Thoracic aorta (tissue), 2 donors: Measurements from ENCODE around the gene CISTR. TPM values are rescaled to one million over a fixed set of nuclear protein-coding genes. Genes with fewer than 3 reads are reported as not detected.

Experiments used
- ATAC-seq: fragments of 150-250 bp; one replicate; pipeline ENCODE4 v1.8.0; 2017; ENCODE audit warnings: low read depth; ENCODE audit not compliant: insufficient number of reproducible peaks, low FRiP score
- DNase-seq: peaks from one replicate; pipeline ENCODE4 v3.0.0-alpha.2; 2020; ENCODE audit warnings: low spot score
- H3K27ac ChIP-seq, 2 donors: fragments of 200-600 bp; sonication (generic); 1 replicate in 1 of 2; 2 replicates in 1 of 2; pipeline ENCODE4 v1.5.1; 2016; ENCODE audit warnings: mild to moderate bottlenecking in 2 of 2, moderate library complexity in 2 of 2
- H3K27me3 ChIP-seq: fragments of 200-600 bp; sonication (generic); replicated peaks from 2 replicates; pipeline ENCODE4 v1.6.0; 2016; ENCODE audit warnings: mild to moderate bottlenecking; ENCODE audit not compliant: insufficient read depth
- H3K36me3 ChIP-seq: fragments of 200-600 bp; sonication (generic); one replicate; pipeline ENCODE4 v1.5.1; 2016
- H3K4me1 ChIP-seq, 2 donors: fragments of 200-600 bp; sonication (generic); 1 replicate in 1 of 2; 2 replicates in 1 of 2; pipeline versions ENCODE4 v1.5.1 to v1.6.0; 2016; ENCODE audit warnings: low read depth in 2 of 2, mild to moderate bottlenecking in 1 of 2; ENCODE audit not compliant: control insufficient read depth in 1 of 2
- H3K4me3 ChIP-seq: fragments of 200-600 bp; sonication (generic); 2 replicates; pipeline ENCODE4 v1.5.1; 2016; ENCODE audit warnings: mild to moderate bottlenecking
- H3K9me3 ChIP-seq: fragments of 200-600 bp; sonication (generic); 2 replicates; pipeline ENCODE4 v1.5.1; 2016
- total RNA-seq, 2 donors: library from RNA; depleted of rRNA; stranded (reverse); fragments of >200 nt; gene quantifications; one replicate each; pipeline versions ENCODE4 v1.1.0 to v1.2.3, GENCODE V29; 2016
- TF ChIP-seq, protein P1 (sequence below): fragments of 200-600 bp; sonication (generic); IDR thresholded peaks from one replicate; pipeline ENCODE4 v1.5.1; 2019; ENCODE audit warnings: antibody characterized with exemption

The CISTR gene
- total RNA-seq, 2 donors from 2014 or later = not detected

- DNase-seq = peak; percentile 98
- H3K36me3 ChIP-seq = peaks cover 18% of the 10 kb centered on the region
- H3K9me3 ChIP-seq = no peaks in the 10 kb centered on the region
- no peaks in the 10 kb centered on the region for H3K27me3 ChIP-seq
- peak within 1 kb of the TSS; percentile 62 to 80 for H3K27ac ChIP-seq
- ATAC-seq = peak; percentile 99
- peaks cover 11 to 41% of the 10 kb centered on the region in 2 donors for H3K4me1 ChIP-seq
- H3K4me3 ChIP-seq = peak within 1 kb of the TSS; percentile 83
- TF ChIP-seq, protein P1, sequence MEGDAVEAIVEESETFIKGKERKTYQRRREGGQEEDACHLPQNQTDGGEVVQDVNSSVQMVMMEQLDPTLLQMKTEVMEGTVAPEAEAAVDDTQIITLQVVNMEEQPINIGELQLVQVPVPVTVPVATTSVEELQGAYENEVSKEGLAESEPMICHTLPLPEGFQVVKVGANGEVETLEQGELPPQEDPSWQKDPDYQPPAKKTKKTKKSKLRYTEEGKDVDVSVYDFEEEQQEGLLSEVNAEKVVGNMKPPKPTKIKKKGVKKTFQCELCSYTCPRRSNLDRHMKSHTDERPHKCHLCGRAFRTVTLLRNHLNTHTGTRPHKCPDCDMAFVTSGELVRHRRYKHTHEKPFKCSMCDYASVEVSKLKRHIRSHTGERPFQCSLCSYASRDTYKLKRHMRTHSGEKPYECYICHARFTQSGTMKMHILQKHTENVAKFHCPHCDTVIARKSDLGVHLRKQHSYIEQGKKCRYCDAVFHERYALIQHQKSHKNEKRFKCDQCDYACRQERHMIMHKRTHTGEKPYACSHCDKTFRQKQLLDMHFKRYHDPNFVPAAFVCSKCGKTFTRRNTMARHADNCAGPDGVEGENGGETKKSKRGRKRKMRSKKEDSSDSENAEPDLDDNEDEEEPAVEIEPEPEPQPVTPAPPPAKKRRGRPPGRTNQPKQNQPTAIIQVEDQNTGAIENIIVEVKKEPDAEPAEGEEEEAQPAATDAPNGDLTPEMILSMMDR = no peak
These were observed 24.3 kb downstream of the CISTR start, which contains the start of gene CALCOCO1 for GRCh38 chr12:53727310-53728041. Gene CALCOCO1, minus strand, starts transcription at chr12:53727452. Its CDS starts 2,210 bp downstream, at chr12:53725242.

DNA sequence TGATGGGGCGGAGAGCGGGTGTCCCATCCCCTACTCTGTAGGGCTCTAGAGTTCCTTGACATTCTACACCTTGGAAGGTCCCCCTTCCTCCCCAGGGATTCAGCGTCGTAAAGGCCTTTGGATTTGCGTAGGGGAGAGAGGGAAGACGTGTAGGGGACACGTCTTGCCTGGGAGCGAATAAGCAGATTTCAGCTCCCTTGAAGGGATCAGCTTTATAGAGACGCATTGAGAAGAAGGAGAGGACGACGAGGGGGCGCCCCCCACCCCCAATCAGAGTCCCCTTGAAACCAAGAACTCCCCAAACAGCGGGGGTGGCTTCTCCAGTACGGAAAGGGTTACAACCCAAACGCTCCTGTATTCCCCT is 24.9 kb downstream of the CISTR start:
- Histone ChIP-seq H3K4me1 (peaks cover 11 to 41% of the 10 kb centered on the region in 2 donors), H3K4me3 (peak overlapping the region; percentile 83), H3K27me3 (no peaks in the 10 kb centered on the region), H3K9me3 (no peaks in the 10 kb centered on the region), H3K36me3 (peaks cover 22% of the 10 kb centered on the region), H3K27ac (peak overlapping the region; percentile 62 to 67)
- DNase-seq = no peak
- TF ChIP-seq, protein P1 = no peak
- no peak for ATAC-seq

GRCh38 chr12:53726341-53726740 is 25.4 kb downstream of the CISTR start:
- peak overlapping the region; percentile 83 for H3K4me3 ChIP-seq
- H3K9me3 ChIP-seq = no peaks in the 10 kb centered on the region
- H3K27me3 ChIP-seq = no peaks in the 10 kb centered on the region
- peaks cover 28% of the 10 kb centered on the region for H3K36me3 ChIP-seq
- no peak for DNase-seq
- TF ChIP-seq, protein P1 = no peak
- H3K4me1 ChIP-seq = peaks cover 11 to 35% of the 10 kb centered on the region in 2 donors
- H3K27ac ChIP-seq = peak overlapping the region in 1 of 2 donors; percentile 67
- ATAC-seq = no peak

DNA sequence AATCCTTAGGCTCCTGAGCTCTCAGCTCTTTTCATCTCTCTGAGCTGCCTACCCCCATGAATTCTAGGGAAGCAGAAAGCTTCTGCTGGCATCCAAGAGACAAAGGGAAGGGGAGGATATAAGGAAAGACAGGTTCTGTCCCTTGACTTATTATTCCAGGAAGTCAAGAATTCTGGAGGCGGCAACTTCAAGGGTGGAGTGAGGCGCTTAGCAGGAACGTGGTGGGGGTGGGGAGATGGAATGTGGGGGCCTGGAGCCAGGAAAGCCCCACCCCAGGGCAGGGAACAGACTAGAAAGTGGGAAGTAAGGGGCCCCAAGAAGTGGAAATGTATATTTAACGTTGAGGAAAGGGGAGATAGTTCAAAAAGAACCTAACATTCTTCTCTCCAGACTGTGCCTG is 26.0 kb downstream of the CISTR start:
- Histone ChIP-seq H3K36me3 (peaks cover 32% of the 10 kb centered on the region), H3K4me3 (peak overlapping the region; percentile 83), H3K27ac (peak overlapping the region in 1 of 2 donors; percentile 39), H3K27me3 (no peaks in the 10 kb centered on the region), H3K9me3 (no peaks in the 10 kb centered on the region), H3K4me1 (peaks cover 11 to 35% of the 10 kb centered on the region in 2 donors)
- TF ChIP-seq, protein P1 = no peak
- ATAC-seq = no peak
- no peak for DNase-seq

GRCh38 chr12:53722450-53723041 is 29.2 kb downstream of the CISTR start:
- Histone ChIP-seq H3K4me3 (no peak overlapping the region), H3K27me3 (no peaks in the 10 kb centered on the region), H3K9me3 (no peaks in the 10 kb centered on the region), H3K36me3 (peaks cover 42% of the 10 kb centered on the region), H3K4me1 (peaks cover 7 to 21% of the 10 kb centered on the region in 2 donors), H3K27ac (no peak overlapping the region)
- TF ChIP-seq, protein P1 = no peak
- ATAC-seq = no peak
- DNase-seq = no peak
